Endothelial cell of umbilical vein (primary cell): Measurements from ENCODE around the gene SLC41A3. TPM values are rescaled to one million over a fixed set of nuclear protein-coding genes. Genes with fewer than 3 reads are reported as not detected.

Source experiments
- BruUV-seq: library from RNA; stranded (reverse); fragments of 400-500 nt; replicated peaks from 2 replicates; lab custom pipeline; 2021; lab: Mats Ljungman, UMichigan
- CTCF ChIA-PET: fragments of 300-600, 350-600 bp; sonication (Branson Sonifier 250); formaldehyde crosslinking; loops from one replicate; lab custom pipeline; 2021; ENCODE audit warnings: antibody characterized with exemption, inconsistent platforms; lab: Charles Lee
- POLR2A ChIA-PET: fragments of 300-600, 350-600 bp; sonication (Branson Sonifier 250); formaldehyde crosslinking; loops from one replicate; lab custom pipeline; 2021; ENCODE audit warnings: antibody characterized with exemption, inconsistent platforms; lab: Charles Lee
- DNase-seq: peaks from one replicate; pipeline ENCODE4 v3.0.0-alpha.2; 2011; ENCODE audit warnings: low read depth, low spot score
- FAIRE-seq: peaks from 2 replicates; lab custom pipeline; 2011; peaks lifted over from hg19 to GRCh38; lab: Jason Lieb, UNC
- H2AFZ ChIP-seq: 2 replicates; pipeline ENCODE4 v1.6.0; 2012; ENCODE audit warnings: low read depth, low read length, control low read depth, inconsistent platforms
- H3K27ac ChIP-seq: 2 replicates; pipeline ENCODE4 v1.5.1; 2011; ENCODE audit warnings: low read depth, mild to moderate bottlenecking, control low read depth, low read length, moderate library complexity; ENCODE audit not compliant: insufficient read depth
- H3K27me3 ChIP-seq, 2 experiments: 2 replicates each; pipeline versions ENCODE4 v1.6.0 to v1.6.1; 2011; ENCODE audit warnings: low read length in 2 of 2, mixed read lengths in 1 of 2; ENCODE audit not compliant: control insufficient read depth in 2 of 2, insufficient read depth in 2 of 2
- H3K36me3 ChIP-seq, 2 experiments: 2 replicates in 1 of 2; 3 replicates in 1 of 2; pipeline ENCODE4 v1.5.1; 2011; ENCODE audit warnings: low read length in 2 of 2, mild to moderate bottlenecking in 1 of 2, moderate library complexity in 1 of 2; ENCODE audit not compliant: control insufficient read depth in 2 of 2, insufficient read depth in 2 of 2; ENCODE audit errors: extremely low read depth in 1 of 2
- H3K4me1 ChIP-seq: 3 replicates; pipeline ENCODE4 v1.5.1; 2011; ENCODE audit warnings: mild to moderate bottlenecking, low read length; ENCODE audit not compliant: control insufficient read depth, insufficient read depth; ENCODE audit errors: extremely low read depth
- H3K4me2 ChIP-seq: 2 replicates; pipeline ENCODE4 v1.6.1; 2011; ENCODE audit warnings: low read length, control low read depth, mixed read lengths; ENCODE audit not compliant: insufficient read depth
- H3K4me3 ChIP-seq, 3 experiments: fragments of 200-600 bp in 1 of 3; sonication (generic), shearing (Covaris generic) in 1 of 3; replicated peaks in 1 of 3; 2 replicates each; pipeline ENCODE4 v1.5.1; 2011 to 2016; ENCODE audit warnings: control low read depth in 3 of 3, low read length in 3 of 3, mild to moderate bottlenecking in 2 of 3, inconsistent platforms in 1 of 3, low read depth in 1 of 3, moderate library complexity in 1 of 3; ENCODE audit not compliant: insufficient read depth in 1 of 3
- H3K79me2 ChIP-seq: 2 replicates; pipeline ENCODE4 v1.6.0; 2012; ENCODE audit warnings: low read length, inconsistent platforms; ENCODE audit not compliant: control insufficient read depth, insufficient read depth
- H3K9ac ChIP-seq: replicated peaks from 2 replicates; pipeline ENCODE3; 2011; ENCODE audit warnings: low read length, control low read depth; ENCODE audit not compliant: insufficient read depth; ENCODE audit errors: extremely low read depth
- H3K9me1 ChIP-seq: replicated peaks from 3 replicates; pipeline ENCODE4 v1.6.0; 2011; ENCODE audit warnings: mild to moderate bottlenecking, low read length; ENCODE audit not compliant: control insufficient read depth, insufficient read depth; ENCODE audit errors: extremely low read depth
- H3K9me3 ChIP-seq: replicated peaks from 2 replicates; pipeline ENCODE4 v1.5.1; 2012; ENCODE audit warnings: low read length, inconsistent platforms; ENCODE audit not compliant: control insufficient read depth, insufficient read depth
- H4K20me1 ChIP-seq: replicated peaks from 2 replicates; pipeline ENCODE3; 2011; ENCODE audit warnings: mild to moderate bottlenecking, low read length; ENCODE audit not compliant: control insufficient read depth, insufficient read depth; ENCODE audit errors: extremely low read depth
- CTCF ChIP-seq, 2 donors: IDR thresholded peaks; 1 replicate in 1 of 2; 2 replicates in 1 of 2; pipeline ENCODE4 v1.5.1; 2011; ENCODE audit warnings: low read length in 2 of 2, mild to moderate bottlenecking in 2 of 2, moderate library complexity in 2 of 2, control low read depth in 1 of 2, inconsistent platforms in 1 of 2, low read depth in 1 of 2; ENCODE audit not compliant: insufficient read depth in 1 of 2; ENCODE audit errors: extremely low read depth in 1 of 2
- EZH2 ChIP-seq: IDR thresholded peaks from 2 replicates; pipeline ENCODE4 v1.6.1; 2012; ENCODE audit warnings: borderline replicate concordance, low read depth, mild to moderate bottlenecking, moderate library complexity, low read length, inconsistent platforms; ENCODE audit not compliant: severe bottlenecking
- FOS ChIP-seq: IDR thresholded peaks from 2 replicates; pipeline ENCODE4 v1.6.1; 2011; ENCODE audit warnings: mild to moderate bottlenecking, low read length, moderate library complexity, borderline replicate concordance; ENCODE audit not compliant: insufficient read depth
- GATA2 ChIP-seq: IDR thresholded peaks from 2 replicates; pipeline ENCODE4 v1.7.0; 2011; ENCODE audit warnings: low read depth, mild to moderate bottlenecking, moderate library complexity, mixed read lengths, low read length; ENCODE audit not compliant: insufficient read length, insufficient read depth
- JUN ChIP-seq: IDR thresholded peaks from 2 replicates; pipeline ENCODE4 v1.6.1; 2011; ENCODE audit warnings: borderline replicate concordance, low read depth; ENCODE audit not compliant: insufficient read length, insufficient read depth
- MAX ChIP-seq: IDR thresholded peaks from 2 replicates; pipeline ENCODE4 v1.6.1; 2011; ENCODE audit not compliant: insufficient read depth, insufficient read length
- MYC ChIP-seq: IDR thresholded peaks from one replicate; pipeline ENCODE4 v1.6.1; 2011; ENCODE audit warnings: mild to moderate bottlenecking, low read depth, low read length
- POLR2A ChIP-seq: IDR thresholded peaks from 2 replicates; pipeline ENCODE4 v1.6.1; 2012; ENCODE audit warnings: low read depth, mild to moderate bottlenecking, control low read depth, low read length
- POLR2AphosphoS5 ChIP-seq: IDR thresholded peaks from 2 replicates; pipeline ENCODE4 v1.6.1; 2012; ENCODE audit warnings: low read depth, mild to moderate bottlenecking, control low read depth, low read length, moderate library complexity; ENCODE audit not compliant: insufficient read depth
- dilution Hi-C: fragments of 300-500 bp; cut with MboI; formaldehyde crosslinking; loops from one replicate; pipeline ENCODE4 v1.15.0; 2019; ENCODE audit warnings: low sequenced_read_pairs; ENCODE audit not compliant: extremely low pct_ligation_motif_present
- intact Hi-C: fragments of 100-400 bp; cut with micrococcal nuclease; formaldehyde crosslinking; loops from one replicate; pipeline ENCODE4 v1.10.0; 2022
- polyA plus RNA-seq, 4 experiments: library from polyadenylated mRNA; depleted of rRNA in 3 of 4; stranded (reverse) in 3 of 4; unstranded in 1 of 4; fragments of >200 nt; gene quantifications; 2 replicates each; pipeline versions ENCODE4 v1.2.1 to v1.2.3, GENCODE V29; 2011 to 2012; ENCODE audit warnings: missing spikeins in 1 of 4
- total RNA-seq: library from RNA; stranded (reverse); gene quantifications from 2 replicates; pipeline ENCODE4 v1.2.3, GENCODE V29; 2021

SLC41A3 gene
- total and polyA plus RNA-seq, 2 donors (not counting 3 experiments of a cell fraction or from before 2014, with no cell fraction given): 52.5 to 118 TPM

GRCh38 chr3:126034481-126035361 is 49.2 kb downstream of the SLC41A3 start:
- no peaks in the 10 kb centered on the region for H3K4me1 ChIP-seq
- peak; percentile 25 for TF ChIP-seq JUN
- TF ChIP-seq POLR2AphosphoS5: no peak
- peak; percentile 4 for TF ChIP-seq FOS
- ChIA-PET POLR2A (interaction anchor here (0.6 kb wide), 1 partner anchor 80 kb away, joined by 3 read pairs; no protein-coding TSS in a partner anchor), CTCF (interaction anchor here (1.0 kb wide), 1 partner anchor 19 kb away, joined by 3 read pairs; no protein-coding TSS in a partner anchor)
- FAIRE-seq: no peak
- H3K9me1 ChIP-seq: no peaks in the 10 kb centered on the region
- no peak overlapping the region for H2AFZ ChIP-seq
- no peak overlapping the region for H3K4me2 ChIP-seq
- H3K36me3 ChIP-seq: peaks cover 0 to 6% of the 10 kb centered on the region in 2 experiments
- intact Hi-C loops (no loop called here), dilution Hi-C loops (no loop called here)
- H3K27me3 ChIP-seq: no peaks in the 10 kb centered on the region
- H3K9ac ChIP-seq: no peak overlapping the region
- H3K4me3 ChIP-seq: no peak overlapping the region
- H3K79me2 ChIP-seq: no peaks in the 10 kb centered on the region
- no peak overlapping the region for H3K27ac ChIP-seq
- no peaks in the 10 kb centered on the region for H3K9me3 ChIP-seq
- BruUV-seq: no TSS peak
- H4K20me1 ChIP-seq: no peaks in the 10 kb centered on the region
- DNase-seq: no peak

- intact Hi-C loops: no loop called here
- DNase-seq: no peak
- no peak for TF ChIP-seq FOS
- no peak for TF ChIP-seq POLR2A
- no peak for TF ChIP-seq MYC
- TF ChIP-seq GATA2: no peak
- TF ChIP-seq POLR2AphosphoS5: no peak
- no peak for TF ChIP-seq MAX
- TF ChIP-seq CTCF (IDR thresholded peaks at IDR 0.05; ENCODE audit: extremely low read depth in 1 of 2, insufficient read depth in 1 of 2, low read depth in 1 of 2, low read length in 2 of 2): no peak
- no peak for TF ChIP-seq EZH2
- no peak for TF ChIP-seq JUN
These were observed 50.2 kb downstream of the SLC41A3 start for GRCh38 chr3:126033765-126034164.

More at GRCh38 chr3:126033765-126034164, 50.2 kb downstream of the SLC41A3 start:
- Histone ChIP-seq H3K36me3 (peaks cover 0 to 6% of the 10 kb centered on the region in 2 experiments), H3K9me3 (no peaks in the 10 kb centered on the region), H3K27ac (no peak overlapping the region), H2AFZ (no peak overlapping the region), H3K27me3 (no peaks in the 10 kb centered on the region), H3K4me1 (no peaks in the 10 kb centered on the region), H3K9me1 (no peaks in the 10 kb centered on the region), H3K4me2 (no peak overlapping the region), H3K4me3 (no peak overlapping the region), H4K20me1 (no peaks in the 10 kb centered on the region), H3K79me2 (no peaks in the 10 kb centered on the region), H3K9ac (no peak overlapping the region)
- dilution Hi-C loops: no loop called here
- BruUV-seq: no TSS peak
- CTCF ChIA-PET: interaction anchor here (1.0 kb wide), 1 partner anchor 18 kb away, joined by 3 read pairs; no protein-coding TSS in a partner anchor
- no peak for FAIRE-seq
- POLR2A ChIA-PET: interaction anchor here (0.6 kb wide), 1 partner anchor 81 kb away, joined by 3 read pairs; no protein-coding TSS in a partner anchor
